ENCODE measurements around the gene HDAC4.

Gene HDAC4

GRCh38 chr2:239305771-239306170 is 95.0 kb downstream of the HDAC4 start:
- ATAC-seq (replicated peaks) (no peak), DNase-seq (no peak)
- Mint-ChIP-seq H3K36me3 (ENCODE audit: insufficient read depth) (no peaks in the 10 kb centered on the region), H3K4me1 (ENCODE audit: low read depth in 2 of 2) (peaks cover 20 to 27% of the 10 kb centered on the region in 2 donors), H3K4me3 (no peak overlapping the region), H3K27me3 (no peaks in the 10 kb centered on the region), H3K27ac (peak overlapping the region in 1 of 2 donors; percentile 81), H3K9me3 (no peaks in the 10 kb centered on the region)

DNA sequence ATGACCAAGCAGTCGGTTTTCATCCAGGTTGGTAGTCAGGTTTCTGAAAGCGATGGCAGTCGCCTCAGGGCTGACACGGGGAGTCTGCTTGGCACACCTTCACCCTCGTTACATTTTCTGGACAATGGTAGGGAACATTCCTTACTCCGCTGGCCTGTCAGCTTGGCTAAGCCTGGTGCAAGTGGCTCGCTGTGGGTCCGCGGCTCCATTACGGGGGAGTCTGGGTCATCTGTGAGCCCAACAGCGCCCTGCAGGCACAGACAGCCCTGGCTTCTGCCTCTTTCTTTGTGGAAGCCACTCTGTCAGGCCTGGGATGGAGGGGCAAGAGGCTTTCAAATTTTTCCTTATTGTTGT is 95.6 kb downstream of the HDAC4 start:
- Mint-ChIP-seq H3K27me3 (no peaks in the 10 kb centered on the region), H3K9me3 (no peaks in the 10 kb centered on the region), H3K4me3 (no peak overlapping the region), H3K36me3 (ENCODE audit: insufficient read depth) (no peaks in the 10 kb centered on the region), H3K4me1 (ENCODE audit: low read depth in 2 of 2) (peaks cover 20 to 27% of the 10 kb centered on the region in 2 donors), H3K27ac (no peak overlapping the region)
- no peak for ATAC-seq (replicated peaks)
- no peak for DNase-seq

GRCh38 chr2:239304533-239305221 is 96.1 kb downstream of the HDAC4 start:
- H3K9me3 Mint-ChIP-seq = no peaks in the 10 kb centered on the region
- ATAC-seq (replicated peaks) (no peak), DNase-seq (no peak)
- no peaks in the 10 kb centered on the region for H3K36me3 Mint-ChIP-seq (ENCODE audit: insufficient read depth)
- H3K27me3 Mint-ChIP-seq = no peaks in the 10 kb centered on the region
- peak overlapping the region in 1 of 2 donors; percentile 51 for H3K4me3 Mint-ChIP-seq
- H3K4me1 Mint-ChIP-seq (ENCODE audit: low read depth in 2 of 2) = peaks cover 20 to 28% of the 10 kb centered on the region in 2 donors
- H3K27ac Mint-ChIP-seq = peak overlapping the region in 1 of 2 donors; percentile 38

- no peaks in the 10 kb centered on the region for H3K27me3 Mint-ChIP-seq
- H3K4me1 Mint-ChIP-seq (ENCODE audit: low read depth in 2 of 2) = peaks cover 20 to 29% of the 10 kb centered on the region in 2 donors
- peak overlapping the region; percentile 10 to 51 for H3K4me3 Mint-ChIP-seq
- ATAC-seq (replicated peaks) (peak; percentile 91), DNase-seq (no peak)
- peak overlapping the region; percentile 38 to 77 for H3K27ac Mint-ChIP-seq
- H3K36me3 Mint-ChIP-seq (ENCODE audit: insufficient read depth) = no peaks in the 10 kb centered on the region
- no peaks in the 10 kb centered on the region for H3K9me3 Mint-ChIP-seq
Measured at GRCh38 chr2:239303711-239304532, 96.9 kb downstream of the HDAC4 start.

DNA sequence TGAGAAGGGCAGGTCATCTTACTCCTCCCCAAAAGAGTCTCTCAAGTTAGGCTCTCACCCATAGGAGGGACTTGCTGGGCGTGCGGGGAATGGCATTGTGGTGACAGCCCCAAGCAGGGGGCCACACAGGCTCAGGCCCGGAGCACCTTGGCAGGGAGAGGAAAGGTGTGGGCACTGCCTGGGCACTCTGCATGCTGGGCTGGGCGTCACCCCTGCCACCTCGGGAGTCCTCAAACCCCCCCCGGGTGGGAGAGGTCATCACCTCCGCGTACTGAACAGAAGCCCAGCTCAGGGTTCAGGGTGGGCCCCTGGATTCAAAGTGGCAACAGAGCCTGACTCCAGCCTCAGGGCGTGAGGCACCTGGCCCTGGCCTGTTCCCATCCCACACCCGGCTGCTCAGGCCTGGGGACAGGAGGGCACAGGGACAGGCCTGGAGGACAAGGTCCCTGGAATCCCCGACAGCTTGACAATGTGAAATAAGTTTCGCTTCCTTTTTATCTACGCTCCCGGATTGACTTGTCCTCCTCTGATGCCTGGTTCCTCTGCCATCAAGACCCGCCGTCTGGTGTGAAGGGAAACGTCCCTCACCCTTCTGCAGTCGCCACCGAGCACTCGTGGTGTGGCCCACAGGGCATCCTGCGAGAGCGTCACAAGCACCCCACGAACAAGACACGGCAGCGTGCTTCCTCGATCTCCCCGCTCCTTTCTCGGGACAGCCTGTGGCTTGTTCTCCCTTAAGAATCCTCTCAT is 97.8 kb downstream of the HDAC4 start:
- H3K27me3 Mint-ChIP-seq = no peaks in the 10 kb centered on the region
- H3K27ac Mint-ChIP-seq = peak overlapping the region; percentile 38 to 77
- peaks cover 7% of the 10 kb centered on the region for H3K36me3 Mint-ChIP-seq (ENCODE audit: insufficient read depth)
- H3K4me3 Mint-ChIP-seq = no peak overlapping the region
- DNase-seq = no peak
- H3K4me1 Mint-ChIP-seq (ENCODE audit: low read depth in 2 of 2) = peaks cover 27 to 35% of the 10 kb centered on the region in 2 donors
- no peaks in the 10 kb centered on the region for H3K9me3 Mint-ChIP-seq
- no peak for ATAC-seq (replicated peaks)

DNA sequence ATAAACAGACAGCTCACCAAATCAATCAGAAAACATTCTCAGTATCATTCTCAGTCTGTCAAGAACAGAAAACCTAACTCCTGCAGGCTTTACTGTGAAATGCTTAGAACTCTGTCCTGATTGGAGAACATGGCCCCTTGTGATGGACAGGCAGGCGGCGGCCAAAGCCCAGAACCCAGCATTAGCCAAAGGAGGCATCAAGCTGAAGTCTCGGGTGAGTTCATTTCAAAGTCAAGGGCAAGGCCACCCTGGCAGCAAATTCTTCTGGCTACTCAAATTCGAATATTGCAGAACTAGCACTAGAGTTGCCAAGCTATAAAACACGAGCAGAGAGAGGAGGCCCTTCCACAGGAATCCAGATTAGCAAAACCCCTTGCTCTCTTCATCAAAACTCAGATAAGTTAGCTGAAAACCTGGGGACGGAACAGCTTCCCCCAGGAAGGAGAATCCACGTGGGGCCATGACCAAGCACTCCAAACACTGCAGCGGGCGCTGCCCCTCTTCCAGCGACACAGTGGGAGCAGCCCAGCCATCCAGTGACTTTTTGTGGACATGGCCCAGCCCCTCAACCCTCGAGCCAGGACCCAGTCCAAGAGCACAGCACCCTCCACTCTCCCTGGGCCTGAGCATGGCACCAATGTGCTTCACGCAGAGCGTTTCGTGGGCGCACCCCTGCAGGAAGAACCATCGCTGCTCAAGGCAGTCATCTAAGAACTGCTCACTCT is 98.6 kb downstream of the HDAC4 start:
- ATAC-seq (replicated peaks) (no peak), DNase-seq (no peak)
- Mint-ChIP-seq H3K4me1 (ENCODE audit: low read depth in 2 of 2) (peaks cover 33 to 39% of the 10 kb centered on the region in 2 donors), H3K36me3 (ENCODE audit: insufficient read depth) (peaks cover 7% of the 10 kb centered on the region), H3K27me3 (no peaks in the 10 kb centered on the region), H3K27ac (peak overlapping the region in 1 of 2 donors; percentile 21), H3K4me3 (no peak overlapping the region), H3K9me3 (no peaks in the 10 kb centered on the region)

DNA sequence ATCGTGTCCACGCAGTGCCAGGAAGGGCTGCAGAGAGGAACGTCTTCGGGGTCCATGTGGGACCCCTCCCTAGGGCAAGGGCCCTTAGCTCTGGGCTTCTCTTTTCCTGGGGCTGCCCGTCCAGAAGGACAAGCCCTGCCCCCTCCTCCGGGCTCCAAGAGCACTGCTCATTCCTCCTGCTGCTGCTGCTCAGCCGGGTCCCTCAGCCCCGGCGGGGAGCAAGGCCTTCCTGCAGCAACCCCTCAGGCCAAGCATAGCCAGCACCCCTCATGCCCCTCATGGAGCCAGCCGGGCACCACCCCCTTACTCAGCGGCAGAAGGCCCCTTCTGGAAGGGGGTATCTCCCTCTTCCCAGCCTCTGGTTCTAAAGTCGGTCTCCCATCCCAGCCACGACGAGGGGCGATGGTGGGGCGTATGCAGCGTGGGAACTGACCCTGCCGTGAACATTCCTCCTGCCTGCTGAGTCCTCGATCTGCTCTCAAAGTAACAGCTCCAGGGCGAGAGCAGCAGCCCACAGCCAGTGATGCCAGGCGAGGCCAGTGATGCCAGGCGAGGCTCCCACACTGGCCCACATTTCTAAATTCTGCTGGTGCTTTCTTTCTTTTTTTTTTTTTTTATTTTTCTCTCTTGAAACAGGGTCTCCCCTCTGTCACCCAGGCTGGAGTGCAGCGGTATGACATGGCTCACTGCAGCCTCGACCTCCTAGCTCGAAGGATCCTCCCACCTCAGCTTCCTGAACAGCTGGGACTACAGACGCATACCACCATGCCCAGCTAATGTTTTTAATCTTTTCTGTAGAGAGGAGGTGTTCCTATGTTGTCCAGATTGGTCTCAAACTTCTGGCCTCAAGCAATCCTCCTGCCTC is 99.7 kb downstream of the HDAC4 start:
- Mint-ChIP-seq H3K4me1 (ENCODE audit: low read depth in 2 of 2) (peaks cover 33 to 37% of the 10 kb centered on the region in 2 donors), H3K9me3 (no peaks in the 10 kb centered on the region), H3K27ac (peak overlapping the region; percentile 21 to 49), H3K27me3 (no peaks in the 10 kb centered on the region), H3K36me3 (ENCODE audit: insufficient read depth) (peaks cover 7% of the 10 kb centered on the region), H3K4me3 (no peak overlapping the region)
- ATAC-seq (replicated peaks) = no peak
- no peak for DNase-seq

DNA sequence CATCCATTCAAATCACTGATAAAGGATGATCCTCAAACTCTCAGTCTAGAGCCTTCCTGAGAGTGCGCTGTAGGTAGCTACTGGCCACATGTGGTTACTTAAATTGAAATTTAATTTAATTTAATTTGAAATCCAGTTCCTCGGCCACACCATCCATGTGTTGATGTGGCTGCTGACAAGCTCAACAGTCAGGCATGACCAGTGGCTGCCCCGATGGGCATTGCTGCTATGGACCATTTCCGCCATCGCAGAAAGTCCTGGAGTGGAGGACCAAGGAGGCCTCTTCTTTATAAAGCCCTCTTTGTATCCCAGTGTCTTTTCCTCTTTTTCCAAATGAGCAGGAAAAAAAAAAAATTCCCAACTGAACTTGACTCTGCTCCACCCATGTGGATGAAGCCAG is 100.6 kb downstream of the HDAC4 start:
- ATAC-seq (replicated peaks) (no peak), DNase-seq (no peak)
- Mint-ChIP-seq H3K27ac (no peak overlapping the region), H3K27me3 (no peaks in the 10 kb centered on the region), H3K4me3 (no peak overlapping the region), H3K4me1 (ENCODE audit: low read depth in 2 of 2) (peaks cover 41 to 43% of the 10 kb centered on the region in 2 donors), H3K36me3 (ENCODE audit: insufficient read depth) (peaks cover 7% of the 10 kb centered on the region), H3K9me3 (no peaks in the 10 kb centered on the region)

- Mint-ChIP-seq H3K36me3 (ENCODE audit: insufficient read depth) (peaks cover 7% of the 10 kb centered on the region), H3K4me1 (ENCODE audit: low read depth in 2 of 2) (peaks cover 36 to 44% of the 10 kb centered on the region in 2 donors), H3K9me3 (no peaks in the 10 kb centered on the region), H3K4me3 (peak overlapping the region; percentile 79 to 81), H3K27ac (peak overlapping the region; percentile 85 to 87), H3K27me3 (no peaks in the 10 kb centered on the region)
- ATAC-seq (replicated peaks) = no peak
- DNase-seq = no peak
Measured at GRCh38 chr2:239299218-239299939, 101.4 kb downstream of the HDAC4 start.

- DNase-seq (peak; percentile 63 to 69 (median 68)), ATAC-seq (replicated peaks) (peak; percentile 92)
- Mint-ChIP-seq H3K4me3 (peak overlapping the region; percentile 79 to 81), H3K27me3 (no peaks in the 10 kb centered on the region), H3K27ac (peak overlapping the region; percentile 85 to 87), H3K4me1 (ENCODE audit: low read depth in 2 of 2) (peaks cover 31 to 41% of the 10 kb centered on the region in 2 donors), H3K9me3 (no peaks in the 10 kb centered on the region), H3K36me3 (ENCODE audit: insufficient read depth) (peaks cover 7% of the 10 kb centered on the region)
Measured at GRCh38 chr2:239298116-239298804, 102.6 kb downstream of the HDAC4 start.

- Mint-ChIP-seq H3K9me3 (no peaks in the 10 kb centered on the region), H3K27ac (peak overlapping the region; percentile 85 to 87), H3K4me3 (peak overlapping the region; percentile 79 to 81), H3K4me1 (ENCODE audit: low read depth in 2 of 2) (peaks cover 31 to 36% of the 10 kb centered on the region in 2 donors), H3K27me3 (no peaks in the 10 kb centered on the region), H3K36me3 (ENCODE audit: insufficient read depth) (peaks cover 7% of the 10 kb centered on the region)
- DNase-seq (no peak), ATAC-seq (replicated peaks) (no peak)
Measured at GRCh38 chr2:239297142-239298004, 103.4 kb downstream of the HDAC4 start.
